ENCODE data around the gene DES.

GRCh38 chr2:219422952-219423534, 4.9 kb downstream of the DES start:
- TF ChIP-seq POLR2A (IDR thresholded peaks at IDR 0.05) = peak in 1 of 2 donors; percentile 2
- no peak for TF ChIP-seq CTCF (IDR thresholded peaks at IDR 0.05 in 4 of 5, conservative IDR thresholded peaks at IDR 0.05 in 1 of 5)

All from gastrocnemius medialis (tissue), 4 donors.